Psoas muscle (tissue), 8 donors: ENCODE data around the gene PIGA. TPM values are rescaled to one million over a fixed set of nuclear protein-coding genes. Genes with fewer than 3 reads are reported as not detected.
"Not testable (repeated sequence)": the region's sequence is repeated elsewhere in the genome, so short reads cannot be mapped to it uniquely, and the experiment has no call there.

Experiments
- ATAC-seq, 4 donors: fragments of 200-7000 bp; cut with Tn5 transposase; one replicate each; pipeline ENCODE4 v1.9.1; 2020; ENCODE audit warnings: moderate library complexity in 3 of 4, mild to moderate bottlenecking in 2 of 4
- DNase-seq, 2 donors: peaks; one replicate each; pipeline ENCODE4 v3.0.0-alpha.2; 2020
- H3K27ac ChIP-seq: fragments of 200-600 bp; one replicate; pipeline ENCODE4 v1.8.0; 2022
- H3K27me3 ChIP-seq, 3 donors: fragments of 200-600 bp in 1 of 3; one replicate each; pipeline versions ENCODE4 v1.6.1 to v1.8.0; 2013 to 2022; ENCODE audit warnings: low read length in 2 of 3, mild to moderate bottlenecking in 2 of 3, moderate library complexity in 1 of 3; ENCODE audit not compliant: insufficient read depth in 3 of 3
- H3K36me3 ChIP-seq, 2 donors: fragments of 200-600 bp in 1 of 2; one replicate each; pipeline versions ENCODE4 v1.6.1 to v1.8.0; 2013 to 2022; ENCODE audit warnings: low read depth in 1 of 2, mild to moderate bottlenecking in 1 of 2, moderate library complexity in 1 of 2; ENCODE audit not compliant: insufficient read depth in 1 of 2
- H3K4me1 ChIP-seq: fragments of 200-600 bp; one replicate; pipeline ENCODE4 v1.8.0; 2022
- H3K4me3 ChIP-seq: fragments of 200-600 bp; one replicate; pipeline ENCODE4 v1.8.0; 2022; ENCODE audit warnings: mild to moderate bottlenecking
- H3K9me3 ChIP-seq: fragments of 200-600 bp; one replicate; pipeline ENCODE4 v1.8.0; 2022
- CTCF ChIP-seq: fragments of 200-600 bp; IDR thresholded peaks from one replicate; pipeline ENCODE4 v1.8.0; 2022; ENCODE audit warnings: antibody characterized with exemption
- WGBS, 3 donors: extraction: QIAGEN DNeasy Blood & Tissue Kit; methylation state at CpG; one replicate each; pipeline versions ENCODE4 v1.1.6 to v1.1.7; 2013; 5-methylcytosine and 5-hydroxymethylcytosine counted together
- intact Hi-C, 2 donors: fragments of 100-400 bp; cut with DNase I; formaldehyde crosslinking; loops; one replicate each; pipeline versions ENCODE4 v1.11.0 to v1.14.2; 2022
- polyA plus RNA-seq, 3 donors: library from polyadenylated mRNA; stranded (reverse); fragments of 200-250 nt; gene quantifications; one replicate each; pipeline ENCODE4 v1.2.3, GENCODE V29; 2013
- total RNA-seq, 4 donors: library from RNA; stranded (reverse); fragmentation: NEBNext Ultra II Directional in 2 of 4; extraction: Animal tissue kit (Norgen Biotek cat#: 25700) in 2 of 4; gene quantifications; one replicate each; pipeline versions ENCODE4 v1.2.1 to v1.2.4, GENCODE V29; 2021 to 2023
- donor health status: healthy with polysubstance abuse.
- donor health status: DM: no; HTN: no; CAD: no; lungs with moderate emphysema.
- donor health status: Bipolar disorder and iron deficiency.
- donor health status: healthy.
- donor health status: DM: yes; HTN: yes; CAD: no.
- donor health status: DM: no; HTN: no; CAD: no.
- donor health status: DM: no; HTN: no; CAD: no.
- donor health status: DM: yes; HTN: yes; CAD: no.

Gene PIGA
- total and polyA plus RNA-seq, 7 donors = 1.9 to 5.8 (median 2.8) TPM

DNA sequence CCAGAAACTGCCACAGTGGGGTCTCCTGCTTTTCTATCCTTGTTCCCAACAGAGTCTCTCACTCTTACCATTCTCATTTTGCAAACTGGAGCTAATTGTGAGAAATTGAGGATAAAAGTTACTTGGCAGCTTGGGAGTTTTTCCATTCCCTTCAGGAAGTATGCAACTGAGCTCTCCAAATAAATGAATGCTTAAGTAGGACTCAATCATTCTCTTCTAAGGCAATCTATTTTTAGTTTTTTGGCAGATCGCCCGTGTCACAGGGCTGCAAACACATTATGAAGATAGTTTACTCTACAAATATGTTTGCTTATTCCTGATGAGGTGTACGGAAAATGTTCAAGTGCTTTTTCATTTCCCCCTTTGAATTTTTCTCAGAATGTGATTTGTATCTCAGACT, 25.2 kb downstream of the PIGA start:
- H3K4me3 ChIP-seq = peak overlapping the region; percentile 65
- peak overlapping the region; percentile 87 for H3K27ac ChIP-seq
- 8 to 27% (median 14%) methylated on average over 3 of the region's 3 CpGs for WGBS, 3 donors
- peaks cover 13% of the 10 kb centered on the region for H3K4me1 ChIP-seq
- DNase-seq (no peak), ATAC-seq (peak; percentile 57 to 74 (median 64))
- TF ChIP-seq CTCF = no peak
- intact Hi-C loops = no loop called here
- H3K27me3 ChIP-seq = no peaks in the 10 kb centered on the region
- H3K9me3 ChIP-seq = no peaks in the 10 kb centered on the region
- H3K36me3 ChIP-seq = no peaks in the 10 kb centered on the region

GRCh38 chrX:15305899-15306298, 29.4 kb downstream of the PIGA start:
- Histone ChIP-seq H3K4me1 (peaks cover 12% of the 10 kb centered on the region), H3K27ac (peak overlapping the region; percentile 87)
- H3K9me3 ChIP-seq, H3K36me3 ChIP-seq, H3K27me3 ChIP-seq, DNase-seq, intact Hi-C loops, H3K4me3 ChIP-seq, ATAC-seq: not testable (repeated sequence)
- 43 to 53% (median 51%) methylated on average over 3 of the region's 3 CpGs for WGBS, 3 donors

DNA sequence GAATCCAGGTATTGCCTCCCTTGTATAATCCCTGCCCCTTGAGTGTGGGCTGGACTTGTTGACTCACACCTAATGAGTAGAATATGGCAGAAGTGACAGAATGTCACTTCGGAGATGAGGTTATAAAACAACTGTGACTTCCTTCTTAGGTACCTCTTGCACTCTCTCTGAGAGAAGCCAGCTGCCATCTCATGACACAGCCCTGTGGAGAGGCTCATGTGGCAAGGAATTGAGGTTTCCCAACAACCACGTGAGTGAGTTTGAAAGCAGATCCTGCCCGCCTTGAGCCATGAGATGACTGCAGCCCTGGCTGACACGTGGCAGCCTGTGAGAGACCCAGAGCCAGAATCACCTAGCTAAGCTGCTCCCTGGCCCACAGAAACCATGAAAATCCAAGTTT, 33.4 kb downstream of the PIGA start:
- H3K4me3 ChIP-seq = no peak overlapping the region
- DNase-seq = peak; percentile 63 to 82
- intact Hi-C loops = no loop called here
- WGBS, 3 donors = 16 to 30% (median 28%) methylated on average over 4 of the region's 4 CpGs
- H3K36me3 ChIP-seq = peaks cover 0 to 6% of the 10 kb centered on the region in 2 donors
- no peaks in the 10 kb centered on the region for H3K9me3 ChIP-seq
- no peak for TF ChIP-seq CTCF
- peaks cover 15% of the 10 kb centered on the region for H3K4me1 ChIP-seq
- H3K27ac ChIP-seq = peak overlapping the region; percentile 87
- ATAC-seq = peak; percentile 91 to 96 (median 92)
- H3K27me3 ChIP-seq = peaks cover 0 to 4% (median 0%) of the 10 kb centered on the region in 3 donors

DNA sequence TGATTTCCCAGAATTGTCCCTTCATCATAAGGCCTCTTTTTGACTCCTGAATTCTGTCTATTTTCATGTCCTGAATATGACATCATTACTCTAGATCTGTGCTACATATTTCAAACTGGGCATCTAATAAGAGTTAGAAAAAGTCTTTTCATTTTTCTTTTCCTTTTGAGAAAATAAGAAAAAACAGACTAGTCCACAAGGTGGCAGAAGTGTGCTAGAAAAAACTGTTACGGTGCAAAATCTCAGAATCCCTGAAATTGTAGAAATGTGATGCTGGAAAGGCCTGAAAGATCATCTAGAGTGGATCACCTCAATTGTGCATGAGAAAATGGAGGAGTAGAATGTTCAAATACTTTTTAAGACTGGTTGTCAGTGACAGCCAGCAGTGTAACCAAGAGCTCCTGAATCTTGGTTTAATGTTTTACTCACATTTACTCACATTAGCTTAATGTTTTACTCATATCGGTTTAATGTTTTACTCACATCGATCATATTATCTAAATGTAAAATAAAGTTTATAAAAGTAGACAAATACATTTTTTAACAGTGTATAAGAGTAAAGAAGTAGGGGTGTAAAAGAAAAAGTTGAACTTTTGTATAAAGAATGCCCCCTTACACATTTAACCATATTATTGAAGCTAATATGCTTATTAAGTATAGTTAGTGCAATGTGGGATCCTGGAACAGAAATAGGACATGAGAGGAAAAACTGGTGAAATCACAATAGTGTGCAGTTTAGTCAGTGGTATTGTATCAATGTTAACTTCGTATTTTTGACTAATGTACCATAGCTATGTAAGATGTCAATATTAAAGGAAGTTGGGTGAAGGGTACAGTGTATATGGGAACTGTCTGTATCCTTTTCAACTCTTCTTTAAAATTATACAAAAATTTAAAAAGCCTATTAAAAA, 35.1 kb downstream of the PIGA start:
- TF ChIP-seq CTCF = peak; percentile 51
- Histone ChIP-seq H3K27me3 (peaks cover 0 to 4% (median 0%) of the 10 kb centered on the region in 3 donors), H3K9me3 (no peaks in the 10 kb centered on the region), H3K4me3 (no peak overlapping the region), H3K36me3 (peaks cover 0 to 10% of the 10 kb centered on the region in 2 donors), H3K4me1 (peaks cover 15% of the 10 kb centered on the region), H3K27ac (peak overlapping the region; percentile 87)
- no peak for ATAC-seq
- DNase-seq = no peak
- intact Hi-C loops = no loop called here
- WGBS, 3 donors = 51 to 67% (median 59%) methylated on average over 4 of the region's 4 CpGs

GRCh38 chrX:15298780-15299179, 36.5 kb downstream of the PIGA start:
- peaks cover 0 to 4% (median 0%) of the 10 kb centered on the region in 3 donors for H3K27me3 ChIP-seq
- no peak overlapping the region for H3K4me3 ChIP-seq
- intact Hi-C loops = no loop called here
- H3K4me1 ChIP-seq = peaks cover 15% of the 10 kb centered on the region
- peak in 3 of 4 donors; percentile 31 to 43 (median 42) for ATAC-seq
- peak overlapping the region; percentile 87 for H3K27ac ChIP-seq
- no peak for TF ChIP-seq CTCF
- DNase-seq = no peak
- H3K9me3 ChIP-seq = no peaks in the 10 kb centered on the region
- H3K36me3 ChIP-seq = peaks cover 0 to 18% of the 10 kb centered on the region in 2 donors
- 54 to 63% (median 62%) methylated on average over 3 of the region's 3 CpGs for WGBS, 3 donors
